ENCODE measurements around the gene ENTPD8.

DNA sequence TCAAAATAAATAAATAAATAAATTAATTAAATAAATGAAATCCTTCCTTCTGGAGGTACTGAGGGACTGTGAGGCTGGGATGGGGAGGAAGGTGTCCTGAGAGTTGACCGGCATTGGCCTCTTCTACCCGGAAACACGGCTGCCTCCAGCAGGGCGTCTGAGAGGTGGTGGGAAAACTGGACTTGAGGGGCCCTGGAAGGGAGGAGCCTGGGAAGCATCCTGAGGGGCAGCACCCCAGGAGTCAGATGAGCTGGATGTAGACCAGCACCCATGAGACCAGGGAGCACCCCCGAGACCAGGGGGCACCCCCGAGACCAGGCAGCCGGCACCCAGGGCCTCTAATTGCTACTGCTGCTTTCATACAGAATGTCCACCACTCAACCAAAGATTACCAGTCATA is 26.7 kb upstream of the ENTPD8 start:
- TF ChIP-seq, protein P1, sequence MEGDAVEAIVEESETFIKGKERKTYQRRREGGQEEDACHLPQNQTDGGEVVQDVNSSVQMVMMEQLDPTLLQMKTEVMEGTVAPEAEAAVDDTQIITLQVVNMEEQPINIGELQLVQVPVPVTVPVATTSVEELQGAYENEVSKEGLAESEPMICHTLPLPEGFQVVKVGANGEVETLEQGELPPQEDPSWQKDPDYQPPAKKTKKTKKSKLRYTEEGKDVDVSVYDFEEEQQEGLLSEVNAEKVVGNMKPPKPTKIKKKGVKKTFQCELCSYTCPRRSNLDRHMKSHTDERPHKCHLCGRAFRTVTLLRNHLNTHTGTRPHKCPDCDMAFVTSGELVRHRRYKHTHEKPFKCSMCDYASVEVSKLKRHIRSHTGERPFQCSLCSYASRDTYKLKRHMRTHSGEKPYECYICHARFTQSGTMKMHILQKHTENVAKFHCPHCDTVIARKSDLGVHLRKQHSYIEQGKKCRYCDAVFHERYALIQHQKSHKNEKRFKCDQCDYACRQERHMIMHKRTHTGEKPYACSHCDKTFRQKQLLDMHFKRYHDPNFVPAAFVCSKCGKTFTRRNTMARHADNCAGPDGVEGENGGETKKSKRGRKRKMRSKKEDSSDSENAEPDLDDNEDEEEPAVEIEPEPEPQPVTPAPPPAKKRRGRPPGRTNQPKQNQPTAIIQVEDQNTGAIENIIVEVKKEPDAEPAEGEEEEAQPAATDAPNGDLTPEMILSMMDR (IDR thresholded peaks at IDR 0.05; ENCODE audit: poor library complexity) = no peak
- TF ChIP-seq EZH2phosphoT487 (IDR thresholded peaks at IDR 0.05; ENCODE audit: low read depth, severe bottlenecking, unreplicated experiment) (no peak), EZH2 (IDR thresholded peaks at IDR 0.05; ENCODE audit: borderline replicate concordance) (no peak)

All from hepatocyte (in vitro differentiated cells).